ENCODE results near the gene FKBP4. TPM values are rescaled to one million over a fixed set of nuclear protein-coding genes. Genes with fewer than 3 reads are reported as not detected.

The FKBP4 gene
- total RNA-seq, 1 donor from 2014 or later = 94.7 TPM

DNA sequence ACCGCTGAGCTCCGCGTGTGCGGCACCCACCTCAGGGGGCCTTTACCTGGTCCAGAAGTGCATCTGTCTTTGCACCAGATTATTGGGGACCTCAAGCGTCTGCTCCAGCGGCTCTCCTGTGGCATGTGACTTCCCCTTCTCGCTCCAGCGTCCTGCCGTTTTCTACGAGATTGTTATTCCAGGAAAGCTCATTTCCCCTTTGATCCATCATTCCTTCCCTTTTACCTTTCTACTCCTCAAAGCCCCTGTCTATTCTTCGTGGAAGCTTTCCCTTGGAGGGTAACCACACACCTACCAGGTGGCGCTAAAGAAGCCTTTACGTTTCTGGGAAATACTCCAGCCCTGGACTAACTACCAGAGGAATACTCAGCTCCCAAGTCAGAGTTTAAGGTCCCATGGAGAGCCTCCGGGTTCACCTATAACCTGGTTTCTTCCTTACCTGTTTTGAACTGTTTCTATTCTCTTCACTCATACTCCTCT lies 1.5 kb downstream of the FKBP4 start:
- H3K4me3 Mint-ChIP-seq = peak overlapping the region; percentile 89
- POLR2A ChIA-PET = interaction anchor here (0.7 to 4.7 kb wide), 9 partner anchors 8 to 105 kb away, joined by 3 to 36 read pairs (median 4); partner anchors contain the start of genes FOXM1, ITFG2, RHNO1 and TULP3
- H3K27me3 Mint-ChIP-seq = no peaks in the 10 kb centered on the region
- H3K4me1 Mint-ChIP-seq = peaks cover 20% of the 10 kb centered on the region
- no peak for DNase-seq
- peaks cover 53% of the 10 kb centered on the region for H3K36me3 Mint-ChIP-seq (ENCODE audit: low read depth)
- no peak for ATAC-seq (ENCODE audit: low read depth)
- TF ChIP-seq, protein P1, sequence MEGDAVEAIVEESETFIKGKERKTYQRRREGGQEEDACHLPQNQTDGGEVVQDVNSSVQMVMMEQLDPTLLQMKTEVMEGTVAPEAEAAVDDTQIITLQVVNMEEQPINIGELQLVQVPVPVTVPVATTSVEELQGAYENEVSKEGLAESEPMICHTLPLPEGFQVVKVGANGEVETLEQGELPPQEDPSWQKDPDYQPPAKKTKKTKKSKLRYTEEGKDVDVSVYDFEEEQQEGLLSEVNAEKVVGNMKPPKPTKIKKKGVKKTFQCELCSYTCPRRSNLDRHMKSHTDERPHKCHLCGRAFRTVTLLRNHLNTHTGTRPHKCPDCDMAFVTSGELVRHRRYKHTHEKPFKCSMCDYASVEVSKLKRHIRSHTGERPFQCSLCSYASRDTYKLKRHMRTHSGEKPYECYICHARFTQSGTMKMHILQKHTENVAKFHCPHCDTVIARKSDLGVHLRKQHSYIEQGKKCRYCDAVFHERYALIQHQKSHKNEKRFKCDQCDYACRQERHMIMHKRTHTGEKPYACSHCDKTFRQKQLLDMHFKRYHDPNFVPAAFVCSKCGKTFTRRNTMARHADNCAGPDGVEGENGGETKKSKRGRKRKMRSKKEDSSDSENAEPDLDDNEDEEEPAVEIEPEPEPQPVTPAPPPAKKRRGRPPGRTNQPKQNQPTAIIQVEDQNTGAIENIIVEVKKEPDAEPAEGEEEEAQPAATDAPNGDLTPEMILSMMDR (IDR thresholded peaks at IDR 0.05) = no peak
- H3K27ac Mint-ChIP-seq = peak overlapping the region; percentile 79
- no peaks in the 10 kb centered on the region for H3K9me3 Mint-ChIP-seq
- CTCF ChIA-PET = interaction anchor here (1.0 to 3.0 kb wide), 2 partner anchors 12 to 105 kb away, joined by 3 to 7 read pairs; no protein-coding TSS in a partner anchor
- intact Hi-C loops (cut with micrococcal nuclease) = loop anchor here (10.0 kb wide), 1 partner anchor 1479 kb away; the partner anchor contains the start of gene CCND2

DNA sequence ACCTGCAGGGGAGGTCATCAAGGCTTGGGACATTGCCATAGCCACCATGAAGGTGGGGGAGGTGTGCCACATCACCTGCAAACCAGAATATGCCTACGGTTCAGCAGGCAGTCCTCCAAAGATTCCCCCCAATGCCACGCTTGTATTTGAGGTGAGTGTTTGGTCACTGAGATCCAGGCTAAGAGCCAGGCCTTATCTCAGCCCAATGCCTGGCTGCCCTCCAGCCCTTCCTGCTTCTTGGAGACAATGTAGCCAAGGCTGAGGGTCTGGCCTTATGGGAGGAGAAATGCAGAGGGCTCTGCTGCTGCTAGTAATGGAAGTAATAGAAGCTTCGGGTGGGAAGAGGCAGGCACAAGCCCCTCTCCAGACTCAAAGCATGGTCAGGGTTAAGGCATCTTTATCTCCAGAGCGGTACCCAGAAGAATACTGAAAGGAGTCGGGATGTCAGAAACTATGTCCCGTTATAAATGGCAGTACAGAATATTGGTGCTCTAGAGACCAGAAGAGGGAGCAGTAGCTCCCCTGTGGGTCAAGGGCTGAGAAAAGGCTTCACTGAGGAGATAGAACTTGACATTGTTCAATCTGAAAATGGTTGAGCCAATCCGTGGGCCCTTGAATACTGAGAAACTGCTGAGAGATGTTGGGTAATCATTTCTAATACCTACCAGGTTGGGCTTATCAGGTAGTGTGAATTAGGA lies 3.1 kb downstream of the FKBP4 start:
- Mint-ChIP-seq H3K27ac (no peak overlapping the region), H3K4me1 (peaks cover 22% of the 10 kb centered on the region), H3K4me3 (no peak overlapping the region), H3K27me3 (no peaks in the 10 kb centered on the region), H3K36me3 (ENCODE audit: low read depth) (peaks cover 69% of the 10 kb centered on the region), H3K9me3 (no peaks in the 10 kb centered on the region)
- POLR2A ChIA-PET = interaction anchor here (0.7 to 4.7 kb wide), 2 partner anchors 14 to 15 kb away, joined by 3 to 36 read pairs; partner anchors contain the start of gene ITFG2
- DNase-seq (no peak), ATAC-seq (ENCODE audit: low read depth) (no peak)
- intact Hi-C loops (cut with micrococcal nuclease) = loop anchor here (10.0 kb wide), 1 partner anchor 1477 kb away; the partner anchor contains the start of gene CCND2
- CTCF ChIA-PET = interaction anchor here (3.0 kb wide), 1 partner anchor 14 kb away, joined by 7 read pairs; no protein-coding TSS in a partner anchor
- TF ChIP-seq, protein P1 (IDR thresholded peaks at IDR 0.05) = no peak

DNA sequence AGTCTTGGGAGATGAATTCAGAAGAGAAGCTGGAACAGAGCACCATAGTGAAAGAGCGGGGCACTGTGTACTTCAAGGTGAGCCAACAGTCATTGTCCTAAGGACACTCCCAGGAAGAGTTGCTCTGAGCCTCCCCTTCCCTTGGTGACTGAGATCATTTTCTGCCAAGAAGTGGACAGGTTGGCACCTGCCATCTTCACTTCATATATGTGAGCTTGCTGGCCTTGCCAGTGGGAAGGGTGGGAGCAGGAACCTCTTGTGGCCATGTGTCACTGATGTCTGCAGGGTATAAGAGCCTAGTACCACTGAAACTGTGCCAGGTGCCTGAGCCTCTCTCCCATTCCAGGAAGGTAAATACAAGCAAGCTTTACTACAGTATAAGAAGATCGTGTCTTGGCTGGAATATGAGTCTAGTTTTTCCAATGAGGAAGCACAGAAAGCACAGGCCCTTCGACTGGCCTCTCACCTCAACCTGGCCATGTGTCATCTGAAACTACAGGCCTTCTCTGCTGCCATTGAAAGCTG lies 5.3 kb downstream of the FKBP4 start:
- Mint-ChIP-seq H3K9me3 (no peaks in the 10 kb centered on the region), H3K4me1 (peaks cover 37% of the 10 kb centered on the region), H3K27ac (peak overlapping the region; percentile 41), H3K4me3 (no peak overlapping the region), H3K27me3 (no peaks in the 10 kb centered on the region), H3K36me3 (ENCODE audit: low read depth) (peaks cover 92% of the 10 kb centered on the region)
- DNase-seq (no peak), ATAC-seq (ENCODE audit: low read depth) (no peak)
- CTCF ChIA-PET = interaction anchor here (0.8 to 1.3 kb wide), 2 partner anchors 10 to 14 kb away, joined by 3 read pairs; no protein-coding TSS in a partner anchor
- intact Hi-C loops (cut with micrococcal nuclease) = no loop called here
- TF ChIP-seq, protein P1 (IDR thresholded peaks at IDR 0.05) = no peak
- POLR2A ChIA-PET = interaction anchor here (0.6 kb wide), 1 partner anchor 11 kb away, joined by 4 read pairs; no protein-coding TSS in a partner anchor

DNA sequence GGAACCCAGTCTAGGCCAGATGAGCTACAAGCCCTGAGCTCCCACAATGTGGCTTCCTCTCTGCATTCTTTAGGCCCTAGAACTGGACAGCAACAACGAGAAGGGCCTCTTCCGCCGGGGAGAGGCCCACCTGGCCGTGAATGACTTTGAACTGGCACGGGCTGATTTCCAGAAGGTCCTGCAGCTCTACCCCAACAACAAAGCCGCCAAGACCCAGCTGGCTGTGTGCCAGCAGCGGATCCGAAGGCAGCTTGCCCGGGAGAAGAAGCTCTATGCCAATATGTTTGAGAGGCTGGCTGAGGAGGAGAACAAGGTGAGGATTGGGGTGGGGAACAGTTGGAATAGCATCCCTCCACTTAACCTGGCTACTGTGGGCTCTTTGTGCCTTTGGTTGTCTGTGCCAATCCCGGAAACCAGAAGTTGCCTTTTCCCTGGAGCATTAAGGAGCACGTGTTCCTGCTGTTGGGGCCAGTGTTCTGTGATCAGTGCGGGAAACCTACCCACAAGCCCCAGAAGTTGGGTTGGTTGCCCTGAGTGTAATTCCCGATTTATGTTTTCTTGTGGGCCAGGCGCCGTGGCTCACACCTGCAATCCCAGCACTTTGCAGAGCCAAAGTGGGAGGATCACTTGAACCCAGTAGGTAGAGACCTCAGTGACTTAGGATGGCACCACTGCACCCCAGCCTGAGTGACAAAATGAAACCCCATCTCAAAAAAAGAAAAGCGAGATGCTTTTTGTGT lies 6.4 kb downstream of the FKBP4 start:
- CTCF ChIA-PET = interaction anchor here (1.3 kb wide), 1 partner anchor 9 kb away, joined by 3 read pairs; no protein-coding TSS in a partner anchor
- no peak for DNase-seq
- TF ChIP-seq, protein P1 (IDR thresholded peaks at IDR 0.05) = no peak
- H3K27me3 Mint-ChIP-seq = no peaks in the 10 kb centered on the region
- peaks cover 97% of the 10 kb centered on the region for H3K36me3 Mint-ChIP-seq (ENCODE audit: low read depth)
- no peak for ATAC-seq (ENCODE audit: low read depth)
- no peak overlapping the region for H3K4me3 Mint-ChIP-seq
- H3K27ac Mint-ChIP-seq = no peak overlapping the region
- H3K4me1 Mint-ChIP-seq = peaks cover 34% of the 10 kb centered on the region
- POLR2A ChIA-PET = no interaction called here
- intact Hi-C loops (cut with micrococcal nuclease) = no loop called here
- H3K9me3 Mint-ChIP-seq = no peaks in the 10 kb centered on the region
